ENCODE data around the gene RHOD.

GRCh38 chr11:67083786-67084366 lies 27.2 kb downstream of the RHOD start:
- TF ChIP-seq YY1 (IDR thresholded peaks at IDR 0.05; ENCODE audit: insufficient read depth, insufficient read length) (no peak), ZNF274 (IDR thresholded peaks at IDR 0.05; ENCODE audit: low read depth, low read length) (no peak), SUZ12 (IDR thresholded peaks at IDR 0.05; ENCODE audit: extremely low read depth, insufficient read depth, insufficient read length) (no peak)
